HG02798 (cell line): Measurements from ENCODE around the gene ZNF235.
A peak's percentile ranks its signal among the peaks of the same experiment; 100 is the strongest.
"Not testable (repeated sequence)": the region's sequence is repeated elsewhere in the genome, so short reads cannot be mapped to it uniquely, and the experiment has no call there.

Source experiments
- ATAC-seq: cut with Tn5 transposase; IDR thresholded peaks from one replicate; pipeline ENCODE4 v1.9.1; 2021; ENCODE audit warnings: mild to moderate bottlenecking; ENCODE audit not compliant: unreplicated experiment, poor library complexity

The ZNF235 gene

GRCh38 chr19:44304659-44305193, at the start of gene ZNF235:
Gene ZNF235, minus strand, starts transcription at chr19:44305025. Its CDS starts 1,621 bp downstream, at chr19:44303404.
- ATAC-seq, result peak; percentile 94

DNA sequence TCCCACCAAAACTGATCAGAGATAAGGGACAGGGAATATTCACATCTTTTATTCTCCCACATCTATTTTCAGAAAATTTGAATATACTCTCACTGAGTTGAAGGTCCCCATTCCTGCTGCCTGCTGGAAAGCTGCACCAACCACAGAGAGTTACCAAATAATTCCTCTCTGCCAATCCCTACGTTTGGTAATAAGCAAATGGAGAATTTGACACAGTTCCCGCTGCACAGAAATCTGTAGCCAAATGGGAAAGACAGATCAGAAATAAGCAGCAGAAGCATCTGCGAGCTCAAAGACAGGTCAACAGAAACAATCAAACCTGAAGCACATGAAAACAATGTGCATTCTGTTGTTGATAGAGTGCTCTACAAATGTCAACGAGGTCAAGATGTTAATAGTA, 41.7 kb upstream of the ZNF235 start:
- ATAC-seq, result no peak

DNA sequence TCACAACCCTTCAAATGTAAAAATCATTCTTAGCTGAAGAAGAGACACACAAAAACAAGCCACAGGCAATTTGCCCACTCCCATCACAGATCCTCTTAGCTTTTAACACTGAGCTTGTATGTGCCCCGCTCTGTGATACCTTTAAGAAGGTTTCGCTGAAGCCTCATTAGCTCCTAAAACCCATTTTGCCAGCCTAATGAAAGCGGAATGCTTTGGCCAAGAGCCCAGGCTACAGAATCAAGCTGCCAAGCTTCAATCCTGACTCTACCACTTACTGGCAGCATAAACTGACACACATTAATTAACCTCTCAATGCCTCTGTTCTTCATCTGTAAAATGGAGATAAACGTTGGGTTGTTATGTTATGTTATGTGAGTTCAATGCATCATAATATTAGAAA, 41.1 kb upstream of the ZNF235 start:
- ATAC-seq, result no peak

- no peak for ATAC-seq
Measured at GRCh38 chr19:44344255-44344654, 39.4 kb upstream of the ZNF235 start.

DNA sequence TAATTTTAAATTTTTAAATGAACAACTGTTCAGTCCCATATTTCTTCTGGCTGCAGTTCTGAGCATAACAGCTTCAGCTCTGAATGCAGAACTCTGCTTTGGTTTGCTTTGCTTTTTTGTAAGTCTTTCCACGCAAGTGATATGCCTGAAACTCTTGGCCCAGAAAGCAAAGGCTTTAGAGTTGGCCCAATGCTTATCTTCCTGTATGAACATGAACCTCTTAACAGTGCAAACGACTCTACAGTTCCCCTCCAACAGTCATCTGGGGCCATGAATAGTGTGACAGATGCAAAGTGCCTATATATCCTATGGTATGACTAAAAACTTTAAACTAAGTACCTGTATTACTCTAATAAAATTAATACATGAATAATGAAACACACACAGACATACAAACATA, 37.0 kb upstream of the ZNF235 start:
- ATAC-seq, result no peak

DNA sequence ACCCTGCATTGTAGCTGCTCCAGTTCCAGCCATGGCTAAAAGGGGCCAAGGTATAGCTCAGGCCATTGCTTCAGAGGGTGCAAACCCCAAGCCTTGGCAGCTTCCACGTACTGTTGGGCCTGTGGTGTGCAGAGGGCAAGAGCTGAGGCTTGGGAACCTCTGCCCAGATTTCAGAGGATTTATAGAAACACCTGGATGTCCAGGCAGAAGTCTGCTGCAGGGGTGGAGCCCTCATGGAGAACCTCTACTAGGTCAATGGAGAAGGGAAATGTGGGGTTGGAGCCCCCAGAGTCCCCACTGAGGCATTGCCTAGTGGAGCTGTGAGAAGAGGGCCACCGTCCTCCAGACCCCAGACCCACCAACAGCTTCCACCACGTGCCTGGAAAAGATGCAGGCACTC, 29.8 kb upstream of the ZNF235 start:
- ATAC-seq, result not testable (repeated sequence)

- no peak for ATAC-seq
Measured at GRCh38 chr19:44332145-44332544, 27.3 kb upstream of the ZNF235 start.

DNA sequence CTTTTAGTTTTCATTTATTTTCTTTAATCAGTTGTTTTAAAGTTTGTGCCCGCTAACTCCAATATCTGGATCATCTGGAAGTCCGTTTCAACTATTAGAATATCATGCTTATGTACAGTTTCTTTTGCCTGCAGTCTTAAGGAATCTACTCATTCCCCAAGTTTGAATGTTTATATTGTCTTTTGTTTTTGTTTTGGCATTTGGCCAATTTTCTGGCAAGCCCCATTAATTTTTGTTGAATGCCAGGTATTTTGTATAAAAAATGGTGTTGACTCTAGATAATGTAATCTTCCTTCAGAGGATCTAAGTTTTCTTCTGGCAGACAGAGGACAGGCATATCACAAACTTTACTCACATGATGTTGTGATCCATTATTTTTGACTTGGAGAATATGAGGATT, 11.1 kb upstream of the ZNF235 start:
- no peak for ATAC-seq

GRCh38 chr19:44313231-44313630, 8.4 kb upstream of the ZNF235 start:
- ATAC-seq, result no peak

DNA sequence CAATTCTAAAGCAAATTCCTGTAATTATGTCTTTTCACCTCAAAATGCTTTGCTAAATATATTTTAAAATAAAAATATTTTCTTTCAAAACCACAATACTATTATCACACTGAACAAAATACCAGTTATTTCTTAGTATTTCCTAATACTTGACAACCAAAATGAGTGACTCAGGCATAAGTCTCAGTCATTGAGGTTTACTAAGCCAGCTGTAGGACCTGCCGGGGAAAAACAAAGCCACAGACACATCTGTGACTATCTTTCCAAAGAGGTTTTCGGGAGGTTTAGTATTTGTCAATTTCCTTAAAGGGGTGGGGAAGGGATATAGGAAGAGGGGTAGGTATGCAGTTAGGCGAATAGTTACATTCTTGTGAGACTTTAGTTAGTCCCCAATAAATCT, 3.2 kb upstream of the ZNF235 start:
- ATAC-seq, result no peak

DNA sequence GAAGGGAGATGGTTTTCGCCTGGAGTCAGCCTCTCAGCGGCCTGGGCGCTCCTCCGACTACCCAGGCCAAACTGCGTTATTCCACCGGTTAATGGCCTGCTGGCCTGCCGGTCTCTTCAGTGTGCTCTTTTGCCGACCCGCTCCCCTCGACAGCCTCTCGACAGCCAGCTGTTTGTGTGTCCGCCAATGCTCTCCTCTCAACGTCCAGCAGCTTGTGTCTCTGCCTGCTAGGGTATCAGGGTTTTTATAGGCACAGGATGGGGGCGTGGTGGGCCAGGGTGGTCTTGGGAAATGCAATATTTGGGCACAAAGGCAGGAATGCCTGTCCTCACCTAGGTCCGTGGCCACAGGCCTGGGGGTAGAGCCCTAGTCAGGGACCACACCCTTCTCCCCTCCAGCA, 1.5 kb upstream of the ZNF235 start:
- ATAC-seq, result no peak

DNA sequence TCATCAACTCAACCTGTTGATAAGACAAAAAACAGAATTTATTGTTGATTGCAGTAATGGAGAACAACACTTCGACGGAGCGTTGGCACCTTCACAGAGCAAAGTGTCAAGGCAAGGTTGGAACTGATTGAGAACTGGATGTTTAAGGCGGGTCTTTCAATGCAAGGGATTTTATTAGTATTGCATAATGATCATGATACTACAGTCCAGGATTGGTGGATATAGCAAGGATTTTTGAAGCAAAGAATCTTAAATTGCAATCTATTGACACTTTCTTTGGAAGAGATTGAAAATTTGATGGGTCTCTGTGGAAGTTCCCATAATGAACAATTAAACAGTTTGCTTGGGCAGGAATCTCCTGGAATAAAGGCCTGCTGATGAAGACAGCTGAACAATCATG, 632 bp upstream of the ZNF235 start:
- ATAC-seq, result no peak

DNA sequence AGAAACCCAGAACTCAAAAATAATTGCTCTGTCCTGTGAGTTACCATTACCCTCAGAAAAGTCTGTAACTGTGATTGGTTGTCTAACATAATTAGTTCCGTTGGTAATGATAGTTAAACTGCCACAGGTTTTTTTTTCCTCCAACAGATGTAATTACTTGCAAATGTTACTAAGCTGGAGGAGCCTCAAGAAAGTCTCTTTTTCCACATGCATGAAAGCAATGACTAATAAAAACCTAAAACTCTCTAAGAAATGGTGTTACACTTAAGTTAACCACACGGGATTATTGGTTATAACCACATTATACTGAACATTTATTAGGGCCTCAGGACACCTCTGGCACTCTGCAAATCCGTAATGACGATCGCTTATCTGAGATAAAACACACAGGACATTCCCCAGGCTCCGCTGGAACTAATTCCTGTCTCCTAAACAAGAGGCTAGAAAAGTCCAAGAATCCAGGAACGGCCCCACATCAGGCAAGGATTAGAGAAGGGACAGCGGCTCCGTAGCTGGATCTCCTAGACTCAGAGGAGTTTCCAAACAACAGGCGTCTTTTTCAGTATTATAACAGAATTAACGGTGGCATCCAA, 753 bp downstream of the ZNF235 start:
- ATAC-seq, result no peak

DNA sequence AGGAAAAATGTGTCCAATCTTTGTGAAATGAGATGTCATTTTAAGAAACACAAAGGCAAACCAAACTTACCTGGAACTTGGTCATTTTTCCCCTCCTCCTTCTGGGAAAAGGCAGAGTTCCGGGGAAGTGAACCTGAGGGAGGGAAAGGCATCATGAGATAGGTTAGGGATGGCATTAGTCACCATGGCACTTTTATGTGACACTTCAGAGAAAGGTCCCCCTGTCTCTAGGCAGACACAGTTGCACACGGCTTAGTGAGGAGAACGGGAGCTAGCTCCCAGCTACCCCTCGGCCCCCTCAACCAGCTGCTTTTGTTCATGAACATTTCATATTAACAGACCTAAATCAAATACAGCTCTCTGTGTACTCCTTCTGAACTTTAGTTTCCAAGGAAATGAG, 1.5 kb downstream of the ZNF235 start:
- ATAC-seq, result no peak

- no peak for ATAC-seq
Measured at GRCh38 chr19:44284968-44285367, 19.9 kb downstream of the ZNF235 start.

DNA sequence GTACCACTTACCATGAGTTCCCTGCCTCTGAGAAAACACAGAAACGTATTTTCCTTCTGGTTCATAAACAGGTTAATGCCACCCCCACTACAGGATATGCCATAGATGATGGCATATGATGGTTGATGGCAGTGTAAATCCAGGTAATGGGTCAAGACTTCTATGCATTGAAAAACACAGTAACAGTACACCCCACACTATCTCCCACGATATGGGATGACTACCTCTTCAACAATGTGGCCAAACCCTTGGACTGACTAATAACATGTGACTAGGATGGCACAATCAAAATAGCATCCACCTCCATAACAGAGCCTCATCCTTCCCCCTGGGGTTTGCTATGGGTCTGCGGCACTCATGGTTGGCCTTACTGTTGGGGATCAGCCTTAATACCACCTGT, 22.0 kb downstream of the ZNF235 start:
- ATAC-seq, result no peak

- no peak for ATAC-seq
Measured at GRCh38 chr19:44280916-44281315, 23.9 kb downstream of the ZNF235 start.

- no peak for ATAC-seq
Measured at GRCh38 chr19:44278181-44278690, 26.6 kb downstream of the ZNF235 start.

GRCh38 chr19:44277331-44277730, 27.5 kb downstream of the ZNF235 start:
- no peak for ATAC-seq

GRCh38 chr19:44260695-44261446, 44.0 kb downstream of the ZNF235 start:
- no peak for ATAC-seq

DNA sequence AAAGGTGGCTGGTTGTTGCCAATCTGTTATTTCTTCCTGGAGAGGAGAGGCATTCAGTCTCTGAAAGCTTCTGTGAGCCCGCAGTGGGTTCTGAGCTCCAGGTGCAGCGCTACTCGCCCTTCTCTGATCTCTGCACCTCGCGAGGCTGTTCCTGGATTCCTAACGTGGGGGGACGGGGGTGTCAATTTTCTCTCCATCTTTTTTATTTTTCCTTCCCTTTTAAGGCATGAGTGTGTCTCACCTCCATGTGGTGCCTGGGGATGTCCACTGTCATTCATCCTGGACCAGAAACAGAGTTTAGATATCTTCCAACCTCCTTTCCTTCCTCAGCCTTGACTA, 44.5 kb downstream of the ZNF235 start:
- ATAC-seq, result no peak
